Stomach (tissue), 9 donors: ENCODE data around the gene NAV2. TPM values are rescaled to one million over a fixed set of nuclear protein-coding genes. Genes with fewer than 3 reads are reported as not detected.

ENCODE experiments used
- DNase-seq, 2 donors: peaks; one replicate each; pipeline versions ENCODE4 v3.0.0 to v3.0.0-alpha.2; 2013 to 2019
- H3K27ac ChIP-seq, 5 donors: fragments of 200-600 bp in 4 of 5; sonication (generic) in 4 of 5; one replicate each; pipeline ENCODE4 v1.5.1; 2013 to 2019; ENCODE audit warnings: mild to moderate bottlenecking in 1 of 5, moderate library complexity in 1 of 5
- H3K27me3 ChIP-seq, 3 donors: fragments of 200-600 bp; sonication (generic); one replicate each; pipeline ENCODE4 v1.5.1; 2017 to 2019; ENCODE audit warnings: mixed run types in 1 of 3
- H3K36me3 ChIP-seq, 4 donors: fragments of 200-600 bp; sonication (generic); 1 replicate in 3 of 4; 2 replicates in 1 of 4; pipeline ENCODE4 v1.5.1; 2016 to 2019
- H3K4me1 ChIP-seq, 4 donors: fragments of 200-600 bp; sonication (generic); one replicate each; pipeline ENCODE4 v1.5.1; 2016 to 2019
- H3K4me3 ChIP-seq, 4 donors: fragments of 200-600 bp; sonication (generic) in 3 of 4; one replicate each; pipeline ENCODE4 v1.5.1; 2016 to 2019; ENCODE audit warnings: mild to moderate bottlenecking in 1 of 4
- H3K9me3 ChIP-seq, 4 donors: fragments of 200-600 bp; sonication (generic); one replicate each; pipeline ENCODE4 v1.5.1; 2016 to 2019
- CTCF ChIP-seq, 7 experiments: fragments of 450-650 bp in 4 of 7; fragments of 200-600 bp in 3 of 7; sonication (generic) in 3 of 7; IDR thresholded peaks; one replicate each; pipeline ENCODE4 v1.5.1; 2016 to 2019; ENCODE audit warnings: antibody characterized with exemption in 7 of 7, control low read depth in 2 of 7, mild to moderate bottlenecking in 1 of 7
- EP300 ChIP-seq: sonication (generic); formaldehyde crosslinking; IDR thresholded peaks from one replicate; pipeline ENCODE4 v1.6.1; 2017; ENCODE audit warnings: antibody characterized with exemption
- POLR2A ChIP-seq, 4 donors: fragments of 450-650 bp; IDR thresholded peaks; one replicate each; pipeline ENCODE4 v1.6.1; 2016; ENCODE audit warnings: antibody characterized with exemption in 4 of 4, control low read depth in 2 of 4, mild to moderate bottlenecking in 1 of 4, moderate library complexity in 1 of 4
- POLR2AphosphoS5 ChIP-seq, 3 donors: sonication (generic); formaldehyde crosslinking; IDR thresholded peaks; one replicate each; pipeline ENCODE4 v1.6.1; 2016; ENCODE audit warnings: antibody characterized with exemption in 3 of 3
- WGBS, 5 donors: extraction: QIAGEN DNeasy Blood & Tissue Kit in 3 of 5; methylation state at CpG; one replicate each; pipeline versions ENCODE4 v1.1.5 to v1.1.7; 2013 to 2018; 5-methylcytosine and 5-hydroxymethylcytosine counted together
- intact Hi-C: fragments of 100-400 bp; cut with DNase I; formaldehyde crosslinking; loops from one replicate; pipeline ENCODE4 v1.15.1; 2023; ENCODE audit warnings: low total_unique reads
- polyA plus RNA-seq, 3 donors: library from polyadenylated mRNA; stranded (reverse); fragments of 200-250 nt; gene quantifications; one replicate each; pipeline ENCODE4 v1.2.3, GENCODE V29; 2013
- total RNA-seq, 5 donors: library from RNA; depleted of rRNA; stranded (reverse); fragments of >200 nt; gene quantifications; one replicate each; pipeline versions ENCODE4 v1.1.0 to v1.2.3, GENCODE V29; 2014 to 2016
- donor health status: healthy with polysubstance abuse.
- donor health status: Bipolar disorder and iron deficiency.
- donor health status: healthy.

NAV2 gene
- total and polyA plus RNA-seq, 8 donors: 1.8 to 92.4 (median 7.9) TPM

GRCh38 chr11:19673924-19674729 is 38.5 kb upstream of the NAV2 start:
- 33 to 60% (median 42%) methylated on average over 14 of the region's 14 CpGs for WGBS, 5 donors
- TF ChIP-seq POLR2AphosphoS5 (IDR thresholded peaks at IDR 0.05) (peak in 2 of 3 donors; percentile 39 to 62), POLR2A (IDR thresholded peaks at IDR 0.05) (no peak), CTCF (IDR thresholded peaks at IDR 0.05) (no peak), EP300 (peak; percentile 19)
- H3K4me1 ChIP-seq: peaks cover 0 to 53% (median 38%) of the 10 kb centered on the region in 4 donors
- H3K9me3 ChIP-seq: no peaks in the 10 kb centered on the region
- H3K27me3 ChIP-seq: no peaks in the 10 kb centered on the region
- intact Hi-C loops: no loop called here
- peak in 1 of 2 donors; percentile 79 for DNase-seq
- H3K36me3 ChIP-seq: no peaks in the 10 kb centered on the region
- peak overlapping the region in 4 of 5 donors; percentile 59 to 87 (median 81) for H3K27ac ChIP-seq
- no peak overlapping the region for H3K4me3 ChIP-seq

GRCh38 chr11:19674836-19675235 is 37.8 kb upstream of the NAV2 start:
- peaks cover 0 to 57% (median 41%) of the 10 kb centered on the region in 4 donors for H3K4me1 ChIP-seq
- peak overlapping the region in 4 of 5 donors; percentile 59 to 87 (median 81) for H3K27ac ChIP-seq
- no peak overlapping the region for H3K4me3 ChIP-seq

GRCh38 chr11:19675397-19675796 is 37.2 kb upstream of the NAV2 start:
- Histone ChIP-seq H3K27ac (peak overlapping the region in 3 of 5 donors; percentile 77 to 87 (median 85)), H3K36me3 (no peaks in the 10 kb centered on the region), H3K4me3 (no peak overlapping the region), H3K4me1 (peaks cover 2 to 59% (median 44%) of the 10 kb centered on the region in 4 donors), H3K9me3 (no peaks in the 10 kb centered on the region), H3K27me3 (no peaks in the 10 kb centered on the region)
- no peak for DNase-seq
- intact Hi-C loops: no loop called here
- no peak for TF ChIP-seq POLR2A (IDR thresholded peaks at IDR 0.05)
- 80 to 95% (median 91%) methylated on average over 5 of the region's 5 CpGs for WGBS, 5 donors

More at GRCh38 chr11:19674836-19675235, 37.8 kb upstream of the NAV2 start:
- H3K9me3 ChIP-seq: no peaks in the 10 kb centered on the region
- H3K36me3 ChIP-seq: no peaks in the 10 kb centered on the region
- TF ChIP-seq EP300: no peak
- TF ChIP-seq CTCF (IDR thresholded peaks at IDR 0.05): no peak
- TF ChIP-seq POLR2A (IDR thresholded peaks at IDR 0.05): no peak
- no peak for TF ChIP-seq POLR2AphosphoS5 (IDR thresholded peaks at IDR 0.05)
- no peaks in the 10 kb centered on the region for H3K27me3 ChIP-seq
- intact Hi-C loops: no loop called here
- no peak for DNase-seq
- WGBS, 5 donors: 76 to 92% (median 79%) methylated on average over 3 of the region's 3 CpGs

GRCh38 chr11:19676475-19677380 is 35.9 kb upstream of the NAV2 start:
- Histone ChIP-seq H3K27me3 (no peaks in the 10 kb centered on the region), H3K4me3 (no peak overlapping the region), H3K27ac (peak overlapping the region; percentile 19 to 87 (median 59)), H3K9me3 (no peaks in the 10 kb centered on the region), H3K36me3 (no peaks in the 10 kb centered on the region), H3K4me1 (peaks cover 6 to 65% (median 50%) of the 10 kb centered on the region in 4 donors)
- intact Hi-C loops: no loop called here
- 79 to 87% (median 80%) methylated on average over 15 of the region's 15 CpGs for WGBS, 5 donors
- no peak for TF ChIP-seq POLR2A (IDR thresholded peaks at IDR 0.05)
- peak in 1 of 3 donors; percentile 48 for TF ChIP-seq POLR2AphosphoS5 (IDR thresholded peaks at IDR 0.05)
- TF ChIP-seq EP300: peak; percentile 64
- peak in 1 of 2 donors; percentile 54 for DNase-seq
